Adrenal gland (tissue), 12 donors: ENCODE results near the gene PCDH11Y. TPM values are rescaled to one million over a fixed set of nuclear protein-coding genes. Genes with fewer than 3 reads are reported as not detected.

ENCODE experiments used
- polyA plus RNA-seq, 3 donors: library from polyadenylated mRNA; stranded (reverse); fragments of 200-250 nt in 2 of 3; fragments of 350-450 nt in 1 of 3; fragmentation: Illumina TruSeq in 1 of 3; extraction: RNeasy Lipid Tissue Mini Kit (QIAGEN cat#74804) in 1 of 3; gene quantifications; one replicate each; pipeline ENCODE4 v1.2.3, GENCODE V29; 2013 to 2014
- small RNA-seq, 2 donors: library from RNA; depleted of rRNA; stranded (forward); fragments of <200 nt; gene quantifications; one replicate each; pipeline ENCODE3, GENCODE V24; 2016
- total RNA-seq, 9 donors: library from RNA; depleted of rRNA in 4 of 9; stranded (reverse); fragments of >200 nt in 4 of 9; fragments of 120-200 nt in 1 of 9; fragmentation: NEBNext Ultra II Directional in 1 of 9; extraction: Animal tissue kit (Norgen Biotek cat#: 25700) in 1 of 9; gene quantifications; one replicate each; pipeline versions ENCODE4 v1.1.0 to v1.2.4, GENCODE V29; 2013 to 2023
- donor health status: healthy with polysubstance abuse.
- donor health status: Bipolar disorder and iron deficiency.
- donor health status: DM: yes; HTN: yes; CAD: no.
- donor health status: DM: no; HTN: no; CAD: no.
- donor health status: DM: no; HTN: no; CAD: no.
- donor health status: DM: yes; HTN: yes; CAD: no.

Gene PCDH11Y
- total and polyA plus RNA-seq, 12 donors = 0.22 to 2.5 (median 0.46) TPM; not detected in 8

Small RNAs within 50 kb of the gene (small RNA-seq; reads per million reads assigned to genes)
- gene RNU2-57P (0 reads per million in 2 donors), gene SNX3P1Y (0 reads per million in 2 donors)
